ENCODE data around the gene ZCCHC3. TPM values are rescaled to one million over a fixed set of nuclear protein-coding genes. Genes with fewer than 3 reads are reported as not detected.

ZCCHC3 gene
- polyA plus RNA-seq, 2 of the 4 experiments (the other 2 are of a cell fraction) = 17.4 to 17.7 TPM

DNA sequence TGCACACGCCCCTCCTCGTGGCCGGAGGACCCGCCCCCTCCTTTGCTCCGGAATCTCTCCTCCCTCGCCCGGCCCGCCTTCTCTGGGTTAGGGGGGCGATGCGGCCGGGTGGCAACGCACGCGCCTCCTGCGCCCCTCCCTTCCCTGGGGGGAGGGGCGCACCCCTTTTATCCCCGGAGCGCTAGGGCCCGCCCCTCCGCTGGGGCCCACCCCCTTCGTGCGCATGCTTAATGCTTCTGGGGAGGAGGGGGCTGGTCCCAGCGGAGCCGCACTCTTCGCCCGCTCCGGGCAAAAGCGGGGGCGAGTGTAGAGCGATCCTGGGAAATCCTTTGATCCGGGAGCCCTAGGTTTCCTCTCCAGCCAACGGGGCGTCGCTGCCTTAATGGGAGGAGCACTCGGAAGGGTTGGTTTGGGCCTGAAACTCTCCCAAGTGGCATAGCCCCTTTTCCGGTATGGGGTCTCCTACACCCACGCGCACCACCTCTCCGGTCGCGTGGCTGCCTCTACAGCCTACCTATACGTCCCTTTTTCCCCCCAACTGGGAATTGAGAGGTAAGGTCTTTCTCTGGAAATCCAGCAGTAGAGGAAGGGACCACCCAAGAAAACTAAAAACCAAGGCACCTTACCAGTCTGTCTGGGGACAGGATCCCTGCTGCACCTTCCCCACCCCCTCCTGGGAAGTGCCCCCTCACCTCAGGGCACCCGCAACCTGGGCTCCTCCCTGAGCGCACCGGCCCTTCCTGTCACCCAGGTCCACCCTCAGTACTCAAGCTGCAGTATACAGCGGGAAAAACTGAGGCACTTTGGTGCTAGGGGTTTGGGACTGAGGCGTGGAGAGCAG lies 30.0 kb downstream of the ZCCHC3 start (continued):
- no peak for TF ChIP-seq TFCP2L1 (CRISPR knock-in tag; IDR thresholded peaks at IDR 0.05)
- no peak for TF ChIP-seq RNF2 (IDR thresholded peaks at IDR 0.05; ENCODE audit: borderline replicate concordance, low read depth)
- TF ChIP-seq PHF8 (IDR thresholded peaks at IDR 0.05; ENCODE audit: borderline replicate concordance, low read depth) = no peak
- TF ChIP-seq, protein P1, sequence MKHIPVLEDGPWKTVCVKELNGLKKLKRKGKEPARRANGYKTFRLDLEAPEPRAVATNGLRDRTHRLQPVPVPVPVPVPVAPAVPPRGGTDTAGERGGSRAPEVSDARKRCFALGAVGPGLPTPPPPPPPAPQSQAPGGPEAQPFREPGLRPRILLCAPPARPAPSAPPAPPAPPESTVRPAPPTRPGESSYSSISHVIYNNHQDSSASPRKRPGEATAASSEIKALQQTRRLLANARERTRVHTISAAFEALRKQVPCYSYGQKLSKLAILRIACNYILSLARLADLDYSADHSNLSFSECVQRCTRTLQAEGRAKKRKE (CRISPR knock-in tag; IDR thresholded peaks at IDR 0.05; ENCODE audit: low read depth) = no peak
- TF ChIP-seq, protein P2, sequence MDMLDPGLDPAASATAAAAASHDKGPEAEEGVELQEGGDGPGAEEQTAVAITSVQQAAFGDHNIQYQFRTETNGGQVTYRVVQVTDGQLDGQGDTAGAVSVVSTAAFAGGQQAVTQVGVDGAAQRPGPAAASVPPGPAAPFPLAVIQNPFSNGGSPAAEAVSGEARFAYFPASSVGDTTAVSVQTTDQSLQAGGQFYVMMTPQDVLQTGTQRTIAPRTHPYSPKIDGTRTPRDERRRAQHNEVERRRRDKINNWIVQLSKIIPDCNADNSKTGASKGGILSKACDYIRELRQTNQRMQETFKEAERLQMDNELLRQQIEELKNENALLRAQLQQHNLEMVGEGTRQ (IDR thresholded peaks at IDR 0.05) = no peak
- no peak for TF ChIP-seq HEYL (CRISPR knock-in tag; IDR thresholded peaks at IDR 0.05)
- TF ChIP-seq, protein P3, sequence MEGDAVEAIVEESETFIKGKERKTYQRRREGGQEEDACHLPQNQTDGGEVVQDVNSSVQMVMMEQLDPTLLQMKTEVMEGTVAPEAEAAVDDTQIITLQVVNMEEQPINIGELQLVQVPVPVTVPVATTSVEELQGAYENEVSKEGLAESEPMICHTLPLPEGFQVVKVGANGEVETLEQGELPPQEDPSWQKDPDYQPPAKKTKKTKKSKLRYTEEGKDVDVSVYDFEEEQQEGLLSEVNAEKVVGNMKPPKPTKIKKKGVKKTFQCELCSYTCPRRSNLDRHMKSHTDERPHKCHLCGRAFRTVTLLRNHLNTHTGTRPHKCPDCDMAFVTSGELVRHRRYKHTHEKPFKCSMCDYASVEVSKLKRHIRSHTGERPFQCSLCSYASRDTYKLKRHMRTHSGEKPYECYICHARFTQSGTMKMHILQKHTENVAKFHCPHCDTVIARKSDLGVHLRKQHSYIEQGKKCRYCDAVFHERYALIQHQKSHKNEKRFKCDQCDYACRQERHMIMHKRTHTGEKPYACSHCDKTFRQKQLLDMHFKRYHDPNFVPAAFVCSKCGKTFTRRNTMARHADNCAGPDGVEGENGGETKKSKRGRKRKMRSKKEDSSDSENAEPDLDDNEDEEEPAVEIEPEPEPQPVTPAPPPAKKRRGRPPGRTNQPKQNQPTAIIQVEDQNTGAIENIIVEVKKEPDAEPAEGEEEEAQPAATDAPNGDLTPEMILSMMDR (IDR thresholded peaks at IDR 0.05) = no peak
- TF ChIP-seq ZC3H11A (IDR thresholded peaks at IDR 0.05) = no peak
- no peak for TF ChIP-seq HDAC2 (IDR thresholded peaks at IDR 0.05)
- TF ChIP-seq, protein P4, sequence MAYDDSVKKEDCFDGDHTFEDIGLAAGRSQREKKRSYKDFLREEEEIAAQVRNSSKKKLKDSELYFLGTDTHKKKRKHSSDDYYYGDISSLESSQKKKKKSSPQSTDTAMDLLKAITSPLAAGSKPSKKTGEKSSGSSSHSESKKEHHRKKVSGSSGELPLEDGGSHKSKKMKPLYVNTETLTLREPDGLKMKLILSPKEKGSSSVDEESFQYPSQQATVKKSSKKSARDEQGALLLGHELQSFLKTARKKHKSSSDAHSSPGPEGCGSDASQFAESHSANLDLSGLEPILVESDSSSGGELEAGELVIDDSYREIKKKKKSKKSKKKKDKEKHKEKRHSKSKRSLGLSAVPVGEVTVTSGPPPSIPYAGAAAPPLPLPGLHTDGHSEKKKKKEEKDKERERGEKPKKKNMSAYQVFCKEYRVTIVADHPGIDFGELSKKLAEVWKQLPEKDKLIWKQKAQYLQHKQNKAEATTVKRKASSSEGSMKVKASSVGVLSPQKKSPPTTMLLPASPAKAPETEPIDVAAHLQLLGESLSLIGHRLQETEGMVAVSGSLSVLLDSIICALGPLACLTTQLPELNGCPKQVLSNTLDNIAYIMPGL (CRISPR knock-in tag; IDR thresholded peaks at IDR 0.05; ENCODE audit: borderline replicate concordance) = no peak
- no peak for TF ChIP-seq RAD21 (conservative IDR thresholded peaks at IDR 0.05 in 1 of 2, IDR thresholded peaks at IDR 0.05 in 1 of 2)
- TF ChIP-seq SMC3 (IDR thresholded peaks at IDR 0.05) = no peak
- peak; percentile 88; the same call in 1 of the 2 replicates for TF ChIP-seq MYC (IDR thresholded peaks at IDR 0.05; ENCODE audit: borderline replicate concordance, low read length)
- TF ChIP-seq, protein P5, sequence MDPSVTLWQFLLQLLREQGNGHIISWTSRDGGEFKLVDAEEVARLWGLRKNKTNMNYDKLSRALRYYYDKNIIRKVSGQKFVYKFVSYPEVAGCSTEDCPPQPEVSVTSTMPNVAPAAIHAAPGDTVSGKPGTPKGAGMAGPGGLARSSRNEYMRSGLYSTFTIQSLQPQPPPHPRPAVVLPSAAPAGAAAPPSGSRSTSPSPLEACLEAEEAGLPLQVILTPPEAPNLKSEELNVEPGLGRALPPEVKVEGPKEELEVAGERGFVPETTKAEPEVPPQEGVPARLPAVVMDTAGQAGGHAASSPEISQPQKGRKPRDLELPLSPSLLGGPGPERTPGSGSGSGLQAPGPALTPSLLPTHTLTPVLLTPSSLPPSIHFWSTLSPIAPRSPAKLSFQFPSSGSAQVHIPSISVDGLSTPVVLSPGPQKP (IDR thresholded peaks at IDR 0.05; ENCODE audit: low read depth, low read length) = no peak
- no peak for TF ChIP-seq ZSCAN20 (CRISPR knock-in tag; IDR thresholded peaks at IDR 0.05)
- no peak for TF ChIP-seq NPAS2 (CRISPR knock-in tag; IDR thresholded peaks at IDR 0.05; ENCODE audit: borderline replicate concordance)
- no peak for TF ChIP-seq CHD4 (IDR thresholded peaks at IDR 0.05; ENCODE audit: borderline replicate concordance)
- no peak for TF ChIP-seq CBX8 (IDR thresholded peaks at IDR 0.05)
- peak in 1 of 2 experiments; percentile 10; a peak in 1 of 5 replicates for TF ChIP-seq EP300 (IDR thresholded peaks at IDR 0.05)
- TF ChIP-seq KDM1A (IDR thresholded peaks at IDR 0.05; ENCODE audit: low read depth) = no peak
- no peak for TF ChIP-seq RCOR1 (IDR thresholded peaks at IDR 0.05; ENCODE audit: low read depth, low read length)
